GM12892 (cell line): Measurements from ENCODE around the gene BPIFB2.

Experiments used
- POLR2A ChIP-seq: IDR thresholded peaks from 2 replicates; pipeline ENCODE4 v1.6.1; 2011; ENCODE audit warnings: low read depth, low read length, control low read depth
- POLR2AphosphoS5 ChIP-seq: IDR thresholded peaks from 2 replicates; pipeline ENCODE4 v1.6.1; 2011; ENCODE audit warnings: low read depth, low read length, control low read depth

- TF ChIP-seq POLR2AphosphoS5 (no peak), POLR2A (no peak)
These were observed 8.4 kb downstream of the BPIFB2 start for GRCh38 chr20:33015700-33016580.
